GM13976 (cell line): ENCODE data around the gene EFNB2.

ENCODE experiments used
- DNase-seq: peaks from one replicate; pipeline ENCODE4 v3.0.0; 2012; ENCODE audit warnings: low spot score
- in situ Hi-C: fragments of 300-500 bp; cut with MboI; formaldehyde crosslinking; loops from one replicate; pipeline ENCODE4 v1.12.0; 2022; ENCODE audit warnings: low sequenced_read_pairs, mixed read lengths, inconsistent platforms; ENCODE audit not compliant: unreplicated experiment
- TF ChIP-seq, protein P1 (sequence below): IDR thresholded peaks from 2 replicates; pipeline ENCODE4 v1.5.1; 2012; ENCODE audit warnings: borderline replicate concordance, mild to moderate bottlenecking; ENCODE audit not compliant: insufficient read depth; ENCODE audit errors: extremely low read depth, missing control alignments, control extremely low read depth

Gene EFNB2

DNA sequence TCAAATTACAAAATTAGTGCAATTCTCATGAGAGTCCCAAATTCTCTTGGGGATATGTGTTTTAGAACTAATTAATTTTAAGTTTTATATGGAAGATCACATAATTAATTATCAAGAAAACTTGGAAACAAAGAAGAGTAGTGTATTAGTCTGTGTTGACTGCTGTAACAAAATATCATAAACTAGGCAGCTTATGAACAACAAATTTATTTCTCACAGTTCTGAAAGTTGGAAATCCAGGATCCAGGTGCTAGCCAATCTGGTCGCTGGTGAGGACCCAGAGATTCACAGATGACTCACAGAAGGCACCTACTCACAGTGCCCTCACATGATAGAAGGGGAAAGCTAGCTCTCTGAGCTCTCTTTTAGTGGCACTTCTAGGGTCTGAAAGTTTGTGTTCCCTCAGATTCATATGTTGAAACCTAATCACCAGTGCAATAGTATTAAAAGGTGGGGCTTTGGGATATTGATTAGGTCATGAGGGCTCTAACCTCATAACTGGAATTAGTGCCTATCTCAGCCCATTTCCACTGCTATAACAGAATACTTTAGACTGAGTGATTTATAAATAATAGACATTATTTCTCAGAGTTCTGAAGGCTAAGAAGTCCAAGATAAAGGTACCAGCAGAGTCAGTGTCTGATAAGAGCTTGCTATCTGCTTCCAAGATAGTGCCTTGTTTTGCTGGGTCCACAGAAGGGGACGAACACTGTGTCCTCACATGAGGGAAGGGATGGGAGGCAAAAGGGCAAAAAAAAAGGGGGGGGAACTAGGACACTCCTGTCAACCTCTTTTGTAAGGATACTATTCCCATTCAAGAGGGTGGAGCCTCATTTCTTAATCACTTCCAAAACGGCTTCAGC, 34.0 kb upstream of the EFNB2 start:
- TF ChIP-seq, protein P1, sequence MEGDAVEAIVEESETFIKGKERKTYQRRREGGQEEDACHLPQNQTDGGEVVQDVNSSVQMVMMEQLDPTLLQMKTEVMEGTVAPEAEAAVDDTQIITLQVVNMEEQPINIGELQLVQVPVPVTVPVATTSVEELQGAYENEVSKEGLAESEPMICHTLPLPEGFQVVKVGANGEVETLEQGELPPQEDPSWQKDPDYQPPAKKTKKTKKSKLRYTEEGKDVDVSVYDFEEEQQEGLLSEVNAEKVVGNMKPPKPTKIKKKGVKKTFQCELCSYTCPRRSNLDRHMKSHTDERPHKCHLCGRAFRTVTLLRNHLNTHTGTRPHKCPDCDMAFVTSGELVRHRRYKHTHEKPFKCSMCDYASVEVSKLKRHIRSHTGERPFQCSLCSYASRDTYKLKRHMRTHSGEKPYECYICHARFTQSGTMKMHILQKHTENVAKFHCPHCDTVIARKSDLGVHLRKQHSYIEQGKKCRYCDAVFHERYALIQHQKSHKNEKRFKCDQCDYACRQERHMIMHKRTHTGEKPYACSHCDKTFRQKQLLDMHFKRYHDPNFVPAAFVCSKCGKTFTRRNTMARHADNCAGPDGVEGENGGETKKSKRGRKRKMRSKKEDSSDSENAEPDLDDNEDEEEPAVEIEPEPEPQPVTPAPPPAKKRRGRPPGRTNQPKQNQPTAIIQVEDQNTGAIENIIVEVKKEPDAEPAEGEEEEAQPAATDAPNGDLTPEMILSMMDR: no peak
- in situ Hi-C loops: no loop called here
- DNase-seq: no peak

DNA sequence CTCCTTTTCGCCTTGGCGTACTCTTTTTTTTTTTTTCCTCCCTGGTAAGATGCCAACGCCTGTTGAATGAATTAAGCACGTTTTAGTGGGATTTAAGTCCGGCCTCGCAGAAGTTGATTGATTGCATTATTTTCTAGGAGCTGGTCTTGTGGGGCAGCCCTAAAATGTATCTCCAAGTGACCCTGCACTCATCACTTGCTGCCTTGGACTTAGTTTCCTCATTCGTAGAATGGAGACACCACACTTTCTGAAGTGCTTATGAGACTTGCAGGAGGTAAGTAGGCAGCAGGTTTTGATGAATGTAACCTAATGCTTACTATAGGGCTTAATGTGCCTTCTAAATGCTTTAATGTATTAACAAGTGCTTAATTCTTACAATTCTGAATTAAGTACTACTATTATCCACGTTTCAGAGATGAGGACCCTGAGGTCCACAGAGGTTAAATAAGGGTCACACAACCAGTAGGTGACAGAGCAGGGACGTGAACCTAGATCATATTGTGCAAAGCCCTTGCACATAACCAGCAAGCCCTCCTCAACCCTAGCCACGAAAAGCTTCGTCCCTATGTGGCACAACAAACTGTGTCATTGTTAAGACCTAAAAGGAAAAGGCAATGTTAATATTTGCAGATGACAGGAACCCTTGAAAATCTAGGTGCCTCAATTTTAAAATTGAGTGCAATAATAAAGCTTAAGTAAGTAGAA, 33.0 kb upstream of the EFNB2 start:
- no peak for DNase-seq
- TF ChIP-seq, protein P1: no peak
- in situ Hi-C loops: no loop called here

DNA sequence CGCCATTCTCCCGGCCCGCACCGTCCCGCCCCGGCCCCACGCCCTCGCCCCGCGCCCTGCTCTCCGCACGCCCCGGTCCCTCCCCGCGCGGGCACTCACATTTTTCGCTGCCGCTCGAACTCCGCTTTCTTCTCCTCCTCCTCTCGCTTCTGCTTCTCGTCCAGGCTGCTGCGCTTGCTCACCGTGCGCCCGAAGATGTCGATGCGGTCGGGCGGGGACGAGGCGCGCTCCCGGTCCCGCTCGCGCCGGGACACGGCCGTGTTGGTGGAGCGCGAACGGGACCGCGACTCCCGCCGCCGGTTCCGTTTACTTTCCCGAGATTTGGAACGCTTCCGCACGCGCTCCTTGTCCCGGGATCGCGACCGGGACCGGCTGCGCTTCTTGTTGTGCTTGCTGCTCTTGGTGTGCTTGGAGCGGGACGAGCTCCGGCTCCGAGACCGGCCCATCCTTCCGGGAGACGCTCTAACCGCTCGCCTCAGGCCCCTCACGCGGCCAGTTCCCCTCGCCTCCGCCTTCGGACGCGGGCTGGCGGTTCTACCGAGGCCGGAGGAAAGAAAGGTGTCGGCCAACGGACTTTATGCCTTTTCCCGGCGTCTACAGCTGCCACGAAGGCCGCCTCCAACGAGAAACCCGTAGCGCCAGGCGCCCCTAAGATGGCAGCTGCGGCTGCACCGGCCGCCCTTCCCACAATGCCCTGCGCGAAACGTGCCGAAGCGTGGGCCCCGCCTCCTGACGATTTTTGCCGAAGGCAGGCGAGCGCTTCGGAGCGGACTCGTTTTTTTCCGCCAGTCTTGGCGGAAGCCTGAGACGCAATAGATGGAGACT, 32.2 kb upstream of the EFNB2 start, which contains the start of gene ARGLU1:
Gene ARGLU1 (minus strand): TSS at position 664 of the 825 bp plus-strand sequence. CDS start 218 bp downstream, at position 446.
- DNase-seq: peak; percentile 92
- TF ChIP-seq, protein P1: no peak
- in situ Hi-C loops: no loop called here

DNA sequence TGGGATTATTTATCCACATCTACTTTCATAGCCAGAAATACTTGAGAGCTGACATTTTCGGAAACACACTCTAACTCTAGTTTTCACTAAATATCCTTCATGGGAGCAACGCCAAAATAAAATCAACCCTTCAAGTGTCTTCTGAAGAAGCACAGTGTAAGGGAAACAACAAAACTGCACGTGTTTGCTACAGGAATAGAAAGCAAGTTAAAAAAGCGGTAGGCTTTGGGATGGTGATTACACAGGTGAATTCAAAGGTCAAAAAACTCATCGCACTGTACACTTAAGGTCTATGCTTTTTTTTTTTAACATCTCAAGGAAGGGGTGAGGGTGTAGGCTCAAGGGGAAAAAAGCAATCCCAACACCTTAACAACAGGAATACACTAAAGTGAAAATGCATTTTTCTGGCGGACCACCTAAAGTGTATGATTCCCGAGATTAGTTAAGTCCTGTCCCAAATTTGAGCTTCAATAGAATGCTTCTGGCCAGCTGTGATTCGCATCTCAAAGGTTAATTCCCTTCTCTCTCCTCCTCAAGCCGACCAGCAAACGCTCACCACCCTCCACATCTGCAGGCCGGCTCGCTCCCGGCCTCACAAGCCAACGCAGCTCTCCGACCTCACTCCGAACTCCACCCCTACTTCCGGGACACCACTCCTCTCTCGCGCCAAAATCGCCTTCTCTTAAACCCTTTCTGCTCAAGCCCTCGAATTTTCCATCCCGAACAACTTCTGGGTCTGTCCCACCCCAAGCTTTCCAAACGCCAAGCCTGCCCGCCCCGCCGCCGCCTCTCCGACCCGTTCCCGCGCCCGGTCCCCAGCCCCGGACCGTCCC, 31.4 kb upstream of the EFNB2 start:
- in situ Hi-C loops: no loop called here
- peak; percentile 71 for DNase-seq
- TF ChIP-seq, protein P1: no peak

DNA sequence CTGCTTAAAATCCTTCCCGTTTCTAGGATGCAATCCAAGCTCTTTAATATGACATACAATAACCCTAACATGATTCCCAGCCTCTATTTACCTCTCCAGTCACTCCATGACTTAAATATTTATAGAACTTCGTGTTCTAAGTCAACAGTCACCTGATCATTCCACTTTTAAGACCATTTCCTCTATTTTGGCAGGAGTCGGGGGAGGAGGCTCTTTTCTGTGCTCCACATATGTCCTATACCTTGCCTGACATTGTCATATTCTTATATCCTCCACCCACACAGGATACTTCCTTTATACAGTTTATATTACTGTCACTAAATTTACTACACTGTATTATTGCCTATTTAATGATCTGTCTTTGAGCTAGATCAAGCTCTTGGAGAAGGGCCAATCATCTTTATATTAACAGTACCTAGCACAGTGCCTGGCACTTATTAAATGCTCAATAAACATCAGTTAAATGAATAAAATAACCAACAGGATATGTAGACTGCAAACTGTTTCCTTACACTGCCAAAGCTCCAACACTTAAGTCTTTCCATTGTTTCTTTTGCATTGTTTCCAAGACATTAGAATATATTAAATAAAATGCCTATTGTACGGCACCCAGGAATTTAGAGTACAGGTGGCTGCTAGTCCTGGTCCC, 29.8 kb upstream of the EFNB2 start:
- in situ Hi-C loops: no loop called here
- DNase-seq: no peak
- TF ChIP-seq, protein P1: no peak
